Aorta (tissue), 5 donors: Measurements from ENCODE around the gene LURAP1L. TPM values are rescaled to one million over a fixed set of nuclear protein-coding genes. Genes with fewer than 3 reads are reported as not detected.
A peak's percentile ranks its signal among the peaks of the same experiment; 100 is the strongest.

Experiments used
- ATAC-seq: fragments of 200-7000 bp; cut with Tn5 transposase; one replicate; pipeline ENCODE4 v1.9.1; 2022; ENCODE audit warnings: moderate library complexity; ENCODE audit not compliant: low FRiP score
- DNase-seq, 2 donors: peaks; one replicate each; pipeline ENCODE4 v3.0.0-alpha.2; 2020
- H3K27ac ChIP-seq, 2 donors: one replicate each; pipeline ENCODE4 v1.5.1; 2013; ENCODE audit warnings: low read length in 2 of 2, mild to moderate bottlenecking in 2 of 2, moderate library complexity in 2 of 2, control low read depth in 1 of 2, inconsistent platforms in 1 of 2, low read depth in 1 of 2
- H3K27me3 ChIP-seq, 2 donors: one replicate each; pipeline ENCODE4 v1.6.1; 2013; ENCODE audit warnings: control low read depth in 1 of 2, low read length in 1 of 2, mild to moderate bottlenecking in 1 of 2, moderate library complexity in 1 of 2; ENCODE audit not compliant: insufficient read depth in 2 of 2, control insufficient read depth in 1 of 2
- H3K36me3 ChIP-seq, 2 donors: one replicate each; pipeline ENCODE4 v1.6.1; 2013; ENCODE audit warnings: control low read depth in 1 of 2, low read length in 1 of 2, mild to moderate bottlenecking in 1 of 2; ENCODE audit not compliant: insufficient read depth in 2 of 2, control insufficient read depth in 1 of 2
- H3K4me1 ChIP-seq, 2 donors: one replicate each; pipeline ENCODE4 v1.6.1; 2013; ENCODE audit warnings: low read length in 2 of 2, control low read depth in 1 of 2, mild to moderate bottlenecking in 1 of 2, moderate library complexity in 1 of 2; ENCODE audit not compliant: insufficient read depth in 2 of 2, control insufficient read depth in 1 of 2
- H3K4me3 ChIP-seq, 2 donors: one replicate each; pipeline ENCODE4 v1.5.1; 2013; ENCODE audit warnings: low read length in 2 of 2, control low read depth in 1 of 2, mild to moderate bottlenecking in 1 of 2
- H3K9me3 ChIP-seq: one replicate; pipeline ENCODE4 v1.6.1; 2013; ENCODE audit warnings: mild to moderate bottlenecking, low read length; ENCODE audit not compliant: control insufficient read depth
- WGBS, 2 donors: extraction: QIAGEN DNeasy Blood & Tissue Kit; methylation state at CpG; one replicate each; pipeline ENCODE4 v1.1.7; 2013; 5-methylcytosine and 5-hydroxymethylcytosine counted together
- intact Hi-C, 2 donors: fragments of 100-400 bp; cut with DNase I; formaldehyde crosslinking; loops; one replicate each; pipeline versions ENCODE4 v1.14.2 to v1.15.0; 2022
- polyA plus RNA-seq, 2 donors: library from polyadenylated mRNA; stranded (reverse); fragments of 200-250 nt; gene quantifications; one replicate each; pipeline ENCODE4 v1.2.3, GENCODE V29; 2013
- total RNA-seq, 2 donors: library from RNA; stranded (reverse); fragmentation: NEBNext Ultra II Directional; extraction: Animal tissue kit (Norgen Biotek cat#: 25700); gene quantifications; one replicate each; pipeline ENCODE4 v1.2.1, GENCODE V29; 2021
- donor health status: healthy with polysubstance abuse.
- donor health status: Bipolar disorder and iron deficiency.
- donor health status: DM: no; HTN: no; CAD: no.
- donor health status: DM: no; HTN: no; CAD: no.
- donor health status: DM: yes; HTN: yes; CAD: no.

Gene LURAP1L
- total and polyA plus RNA-seq, 4 donors, result 13.5 to 26.4 (median 21.8) TPM

GRCh38 chr9:12770261-12770660, 4.6 kb upstream of the LURAP1L start:
- intact Hi-C loops, result loop anchor here (5.0 to 10.0 kb wide), 2 partner anchors 48 to 115 kb away; no protein-coding TSS in a partner anchor
- no peaks in the 10 kb centered on the region for H3K36me3 ChIP-seq
- no peaks in the 10 kb centered on the region for H3K4me1 ChIP-seq
- no peak overlapping the region for H3K27ac ChIP-seq
- no peak for ATAC-seq
- no peaks in the 10 kb centered on the region for H3K9me3 ChIP-seq
- H3K27me3 ChIP-seq, result no peaks in the 10 kb centered on the region
- DNase-seq, result no peak
- no peak overlapping the region for H3K4me3 ChIP-seq
- WGBS, 2 donors, result 85 to 92% methylated on average over 4 of the region's 4 CpGs

GRCh38 chr9:12771891-12772290, 2.9 kb upstream of the LURAP1L start:
- Histone ChIP-seq H3K9me3 (no peaks in the 10 kb centered on the region), H3K27ac (no peak overlapping the region), H3K27me3 (no peaks in the 10 kb centered on the region), H3K4me3 (no peak overlapping the region), H3K4me1 (no peaks in the 10 kb centered on the region), H3K36me3 (no peaks in the 10 kb centered on the region)
- WGBS, 2 donors, result 84 to 85% methylated on average over 3 of the region's 3 CpGs
- DNase-seq (no peak), ATAC-seq (no peak)
- intact Hi-C loops, result loop anchor here (5.0 to 10.0 kb wide), 2 partner anchors 50 to 113 kb away; no protein-coding TSS in a partner anchor

- Histone ChIP-seq H3K4me3 (no peak overlapping the region), H3K36me3 (no peaks in the 10 kb centered on the region), H3K4me1 (peaks cover 2 to 6% of the 10 kb centered on the region in 2 donors), H3K9me3 (no peaks in the 10 kb centered on the region), H3K27ac (no peak overlapping the region), H3K27me3 (no peaks in the 10 kb centered on the region)
- intact Hi-C loops, result loop anchor here (5.0 to 10.0 kb wide), 2 partner anchors 51 to 111 kb away; no protein-coding TSS in a partner anchor
- ATAC-seq (no peak), DNase-seq (no peak)
- 51 to 56% methylated on average over 2 of the region's 2 CpGs for WGBS, 2 donors
Observed at GRCh38 chr9:12773562-12773961, 1.3 kb upstream of the LURAP1L start.

DNA sequence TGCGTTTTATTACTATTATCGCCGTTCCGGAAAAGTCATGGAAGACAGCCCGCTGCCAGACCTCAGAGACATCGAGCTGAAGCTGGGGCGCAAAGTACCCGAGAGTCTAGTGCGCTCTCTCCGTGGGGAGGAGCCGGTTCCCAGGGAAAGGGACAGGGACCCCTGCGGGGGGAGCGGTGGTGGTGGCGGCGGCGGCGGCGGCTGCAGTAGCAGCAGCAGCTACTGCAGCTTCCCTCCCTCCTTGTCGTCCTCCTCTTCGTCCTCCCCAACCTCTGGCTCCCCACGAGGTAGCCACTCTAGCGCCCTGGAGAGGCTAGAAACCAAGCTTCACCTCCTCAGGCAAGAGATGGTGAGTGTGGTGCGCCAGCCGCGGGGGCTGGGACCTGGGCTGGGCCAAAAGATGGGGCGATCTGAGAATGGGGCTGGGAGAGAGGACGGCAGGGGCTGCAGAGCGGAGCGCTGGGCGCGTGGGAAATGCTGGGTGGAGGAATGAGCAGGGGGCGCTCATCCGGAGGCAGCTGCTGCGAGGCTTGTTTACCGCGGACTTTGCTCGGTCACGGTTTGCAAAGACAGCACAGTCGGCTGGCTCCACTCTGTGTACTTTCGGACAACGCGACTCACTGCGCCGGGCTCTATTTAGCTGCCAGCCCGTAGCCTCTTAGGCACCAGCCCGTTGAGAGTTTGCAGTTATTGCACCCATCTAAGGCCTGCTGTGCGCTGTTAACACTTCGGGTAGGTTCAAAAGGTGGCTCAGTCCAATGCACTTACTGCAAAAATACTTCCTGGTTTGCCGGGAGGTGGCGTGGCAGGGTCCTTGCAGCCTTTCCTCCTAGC, 1.1 kb downstream of the LURAP1L start:
- intact Hi-C loops, result loop anchor here (2.0 to 10.0 kb wide), 4 partner anchors 41 to 109 kb away; no protein-coding TSS in a partner anchor
- 1% methylated on average over 46 to 50 of the region's 50 CpGs for WGBS, 2 donors
- DNase-seq (peak; percentile 67 to 85), ATAC-seq (peak; percentile 93)
- H3K4me3 ChIP-seq, result peak overlapping the region; percentile 69 to 89
- no peaks in the 10 kb centered on the region for H3K9me3 ChIP-seq
- H3K27me3 ChIP-seq, result no peaks in the 10 kb centered on the region
- no peaks in the 10 kb centered on the region for H3K36me3 ChIP-seq
- peak overlapping the region in 1 of 2 donors; percentile 72 for H3K27ac ChIP-seq
- H3K4me1 ChIP-seq, result peaks cover 2 to 8% of the 10 kb centered on the region in 2 donors

- intact Hi-C loops, result loop anchor here in 1 of 2 donors (5.0 to 10.0 kb wide), 3 partner anchors 41 to 108 kb away; no protein-coding TSS in a partner anchor
- peaks cover 2 to 8% of the 10 kb centered on the region in 2 donors for H3K4me1 ChIP-seq
- ATAC-seq (no peak), DNase-seq (peak; percentile 91 to 92)
- peak overlapping the region in 1 of 2 donors; percentile 72 for H3K27ac ChIP-seq
- H3K27me3 ChIP-seq, result no peaks in the 10 kb centered on the region
- 0 to 1% methylated on average over 8 of the region's 8 CpGs for WGBS, 2 donors
- H3K4me3 ChIP-seq, result peak overlapping the region; percentile 82 to 89
- H3K36me3 ChIP-seq, result no peaks in the 10 kb centered on the region
- no peaks in the 10 kb centered on the region for H3K9me3 ChIP-seq
Observed at GRCh38 chr9:12776513-12777055, 1.8 kb downstream of the LURAP1L start.

GRCh38 chr9:12777121-12778022, 2.6 kb downstream of the LURAP1L start:
- H3K27ac ChIP-seq, result no peak overlapping the region
- WGBS, 2 donors, result 30 to 32% methylated on average over 7 of the region's 7 CpGs
- peak overlapping the region; percentile 82 to 89 for H3K4me3 ChIP-seq
- ATAC-seq, result no peak
- no peaks in the 10 kb centered on the region for H3K27me3 ChIP-seq
- no peaks in the 10 kb centered on the region for H3K36me3 ChIP-seq
- H3K4me1 ChIP-seq, result peaks cover 2 to 8% of the 10 kb centered on the region in 2 donors
- no peak for DNase-seq
- intact Hi-C loops, result loop anchor here in 1 of 2 donors (5.0 to 10.0 kb wide), 3 partner anchors 40 to 107 kb away; no protein-coding TSS in a partner anchor
- no peaks in the 10 kb centered on the region for H3K9me3 ChIP-seq

- H3K27me3 ChIP-seq, result no peaks in the 10 kb centered on the region
- peak overlapping the region in 1 of 2 donors; percentile 89 for H3K4me3 ChIP-seq
- no peak overlapping the region for H3K27ac ChIP-seq
- peaks cover 2 to 8% of the 10 kb centered on the region in 2 donors for H3K4me1 ChIP-seq
- 85 to 86% methylated on average over 3 of the region's 3 CpGs for WGBS, 2 donors
- DNase-seq, result no peak
- H3K9me3 ChIP-seq, result no peaks in the 10 kb centered on the region
- H3K36me3 ChIP-seq, result no peaks in the 10 kb centered on the region
- ATAC-seq, result no peak
- intact Hi-C loops, result loop anchor here in 1 of 2 donors (5.0 to 10.0 kb wide), 3 partner anchors 39 to 106 kb away; no protein-coding TSS in a partner anchor
Observed at GRCh38 chr9:12778389-12778788, 3.6 kb downstream of the LURAP1L start.

DNA sequence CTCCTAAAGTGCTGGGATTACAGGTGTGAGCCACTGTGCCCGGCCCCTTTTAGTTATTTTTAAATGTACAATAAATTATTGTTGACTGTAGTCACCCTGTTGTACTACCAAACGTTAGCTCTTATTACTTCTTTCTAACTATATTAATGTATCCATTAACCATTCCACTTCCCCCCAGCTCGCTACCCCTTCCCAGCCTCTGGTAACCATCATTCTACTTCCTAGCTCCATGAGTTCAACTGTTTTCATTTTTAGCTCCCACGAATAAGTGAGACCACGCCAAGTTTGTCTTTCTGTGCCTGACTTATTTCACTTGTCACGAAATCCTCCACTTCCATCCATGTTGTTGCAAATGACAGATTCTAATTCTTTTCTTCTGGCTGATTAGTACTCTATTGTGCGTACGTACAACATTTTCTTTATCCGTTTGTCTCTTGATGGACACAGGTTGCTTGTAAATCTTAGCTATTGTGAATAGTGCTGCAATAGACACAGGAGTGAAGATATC, 6.5 kb downstream of the LURAP1L start:
- Histone ChIP-seq H3K27ac (no peak overlapping the region), H3K9me3 (no peaks in the 10 kb centered on the region), H3K36me3 (no peaks in the 10 kb centered on the region), H3K4me3 (no peak overlapping the region), H3K4me1 (peaks cover 2 to 10% of the 10 kb centered on the region in 2 donors), H3K27me3 (no peaks in the 10 kb centered on the region)
- intact Hi-C loops, result no loop called here
- no peak for DNase-seq
- no peak for ATAC-seq
- WGBS, 2 donors, result 14% methylated on average over 9 of the region's 9 CpGs
